T-cell (primary cell): ENCODE measurements around the gene CEP85L. TPM values are rescaled to one million over a fixed set of nuclear protein-coding genes. Genes with fewer than 3 reads are reported as not detected.

ENCODE experiments used
- ATAC-seq, 4 experiments: fragments of 200-7000 bp in 3 of 4; fragments of 150-1000 bp in 1 of 4; cut with Tn5 transposase; replicated peaks in 1 of 4; 1 replicate in 3 of 4; 2 replicates in 1 of 4; pipeline ENCODE4 v1.10.0; 2021; ENCODE audit warnings: moderate library complexity in 3 of 4, mild to moderate bottlenecking in 2 of 4, moderate number of reproducible peaks in 1 of 4
- CTCF ChIA-PET, 2 donors: fragments of 300-600 bp; sonication (Branson Sonifier 250); formaldehyde crosslinking; loops; one replicate each; lab custom pipeline; 2022; ENCODE audit warnings: antibody characterized with exemption in 2 of 2; lab: Charles Lee
- POLR2A ChIA-PET, 2 donors: fragments of 300-600 bp; sonication (Branson Sonifier 250); formaldehyde crosslinking; loops; one replicate each; lab custom pipeline; 2022; ENCODE audit warnings: antibody characterized with exemption in 2 of 2; lab: Charles Lee
- DNase-seq, 35 experiments: peaks; one replicate each; pipeline versions ENCODE4 v3.0.0 to v3.0.0-alpha.2; 2013 to 2023
- H3K27ac ChIP-seq: one replicate; pipeline ENCODE4 v1.5.1; 2013; ENCODE audit warnings: low read length
- H3K27me3 ChIP-seq, 2 experiments: replicated peaks in 1 of 2; 1 replicate in 1 of 2; 2 replicates in 1 of 2; pipeline versions ENCODE4 v1.6.1 to v1.7.0; 2013; ENCODE audit warnings: low read length in 1 of 2, mixed read lengths in 1 of 2; ENCODE audit not compliant: control insufficient read depth in 2 of 2, insufficient read depth in 2 of 2; ENCODE audit errors: extremely low read depth in 1 of 2
- H3K36me3 ChIP-seq, 2 donors: 1 replicate in 1 of 2; 2 replicates in 1 of 2; pipeline versions ENCODE4 v1.6.1 to v1.7.0; 2013; ENCODE audit warnings: low read length in 1 of 2; ENCODE audit not compliant: control insufficient read depth in 2 of 2, insufficient read depth in 1 of 2; ENCODE audit errors: extremely low read depth in 1 of 2
- H3K4me1 ChIP-seq, 2 experiments: 1 replicate in 1 of 2; 2 replicates in 1 of 2; pipeline versions ENCODE4 v1.6.1 to v1.7.0; 2013; ENCODE audit warnings: low read length in 2 of 2, mixed read lengths in 1 of 2; ENCODE audit not compliant: insufficient read depth in 2 of 2, control insufficient read depth in 1 of 2; ENCODE audit errors: extremely low read depth in 1 of 2
- H3K4me3 ChIP-seq, 2 donors: 1 replicate in 1 of 2; 2 replicates in 1 of 2; pipeline versions ENCODE4 v1.5.1 to v1.7.0; 2013; ENCODE audit warnings: mild to moderate bottlenecking in 2 of 2, low read length in 1 of 2, moderate library complexity in 1 of 2; ENCODE audit not compliant: control insufficient read depth in 1 of 2; ENCODE audit errors: extremely low read depth in 1 of 2
- H3K9me3 ChIP-seq: 2 replicates; pipeline ENCODE4 v1.7.0; 2013
- H3K27ac Mint-ChIP-seq, 2 donors: one replicate each; pipeline ENCODE4 v1.8.0; 2020 to 2021; ENCODE audit warnings: mild to moderate bottlenecking in 2 of 2, mixed read lengths in 2 of 2
- H3K27me3 Mint-ChIP-seq, 2 donors: one replicate each; pipeline ENCODE4 v1.8.0; 2021 to 2022; ENCODE audit warnings: mixed read lengths in 2 of 2
- H3K36me3 Mint-ChIP-seq: one replicate; pipeline ENCODE4 v1.8.0; 2021; ENCODE audit warnings: mixed read lengths
- H3K4me1 Mint-ChIP-seq, 3 donors: one replicate each; pipeline ENCODE4 v1.8.0; 2020 to 2022; ENCODE audit warnings: mixed read lengths in 3 of 3, mild to moderate bottlenecking in 1 of 3
- H3K4me3 Mint-ChIP-seq, 3 donors: one replicate each; pipeline ENCODE4 v1.8.0; 2020 to 2022; ENCODE audit warnings: mild to moderate bottlenecking in 3 of 3, mixed read lengths in 3 of 3, moderate library complexity in 3 of 3
- H3K9me3 Mint-ChIP-seq, 3 donors: one replicate each; pipeline ENCODE4 v1.8.0; 2020 to 2022; ENCODE audit warnings: mixed read lengths in 3 of 3
- WGBS: methylation state at CpG from one replicate; pipeline ENCODE4 v1.1.5; 2013; ENCODE audit warnings: missing lambda C conversion rate; ENCODE audit not compliant: insufficient coverage; 5-methylcytosine and 5-hydroxymethylcytosine counted together
- total RNA-seq, 35 experiments: library from RNA in 6 of 35; stranded (reverse) in 6 of 35; fragments of 120-200 nt in 1 of 35; gene quantifications; one replicate each; pipeline versions ENCODE4 v1.2.1 to v1.2.4 and lab custom pipeline; 2013 to 2026

CEP85L gene
- total RNA-seq, 5 donors from 2014 or later (not counting 1 experiment from before 2014, with no cell fraction given) = 49.7 to 101 (median 53.5) TPM

DNA sequence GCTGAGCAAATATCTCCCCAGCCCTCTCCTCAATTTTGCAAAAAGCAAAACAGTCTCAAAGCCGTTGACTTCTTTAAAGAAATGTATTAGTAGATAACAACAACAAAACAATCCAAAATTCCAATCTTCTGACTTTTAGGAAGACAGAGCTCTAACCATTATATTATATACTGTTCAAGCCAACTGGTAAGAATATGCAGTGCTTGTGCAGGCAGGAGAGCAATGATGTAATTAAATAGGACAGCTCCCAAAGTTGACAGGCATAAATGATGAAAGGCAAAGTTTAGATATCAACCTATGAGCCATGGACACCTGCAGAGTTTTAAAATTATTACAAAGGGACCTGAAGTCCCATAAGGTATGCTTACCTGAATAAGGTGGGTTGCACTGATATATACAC, 16.6 kb upstream of the CEP85L start:
- ATAC-seq (no peak), DNase-seq (no peak)
- peaks cover 8% of the 10 kb centered on the region for H3K36me3 Mint-ChIP-seq
- Histone ChIP-seq H3K27ac (no peak overlapping the region), H3K36me3 (peaks cover 4 to 7% of the 10 kb centered on the region in 2 donors), H3K4me3 (no peak overlapping the region), H3K4me1 (peaks cover 14 to 15% of the 10 kb centered on the region in 2 experiments), H3K9me3 (no peaks in the 10 kb centered on the region), H3K27me3 (no peaks in the 10 kb centered on the region)
- CTCF ChIA-PET = interaction anchor here in 1 of 2 donors (0.6 to 1.3 kb wide), 3 partner anchors 9 to 189 kb away, joined by 3 to 10 read pairs (median 5); no protein-coding TSS in a partner anchor
- H3K9me3 Mint-ChIP-seq = no peaks in the 10 kb centered on the region
- peak overlapping the region; percentile 93 to 95 for H3K27ac Mint-ChIP-seq
- no peaks in the 10 kb centered on the region for H3K27me3 Mint-ChIP-seq
- H3K4me3 Mint-ChIP-seq = no peak overlapping the region
- H3K4me1 Mint-ChIP-seq = peaks cover 84 to 86% (median 85%) of the 10 kb centered on the region in 3 donors
- no CpG with 5 or more reads among the region's 1 CpG for WGBS
- POLR2A ChIA-PET = interaction anchor here in 1 of 2 donors (0.9 kb wide), 1 partner anchor 40 kb away, joined by 3 read pairs; no protein-coding TSS in a partner anchor

DNA sequence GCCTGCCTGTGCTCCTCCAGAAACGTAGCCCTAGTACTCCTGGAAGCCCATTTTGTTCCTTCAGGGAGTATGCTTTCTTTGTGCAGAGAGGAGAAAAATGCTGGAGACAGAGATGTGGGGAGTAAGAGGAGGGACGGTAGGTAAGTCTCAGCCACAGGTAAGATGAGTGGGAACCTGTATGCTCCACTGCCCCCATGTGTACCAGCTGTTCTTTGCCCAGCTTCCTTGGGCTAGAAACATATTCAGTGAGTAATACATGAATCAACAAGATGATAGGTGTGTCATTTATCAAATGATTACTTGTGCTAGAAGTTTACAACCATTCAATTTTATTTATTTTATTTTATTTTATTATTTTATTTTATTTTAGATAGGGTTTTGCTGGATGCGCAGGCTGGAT, 13.6 kb upstream of the CEP85L start:
- peak; percentile 56 to 67 (median 62) for ATAC-seq
- H3K27ac Mint-ChIP-seq = peak overlapping the region; percentile 98 to 100
- DNase-seq = peak in 1 of 35 experiments; percentile 41
- peaks cover 15 to 21% of the 10 kb centered on the region in 2 experiments for H3K4me1 ChIP-seq
- H3K9me3 ChIP-seq = no peaks in the 10 kb centered on the region
- POLR2A ChIA-PET = no interaction called here
- H3K4me3 Mint-ChIP-seq = peak overlapping the region; percentile 71 to 90 (median 85)
- H3K4me1 Mint-ChIP-seq = peaks cover 74 to 81% (median 78%) of the 10 kb centered on the region in 3 donors
- peak overlapping the region in 1 of 2 donors; percentile 41 for H3K4me3 ChIP-seq
- peak overlapping the region; percentile 81 for H3K27ac ChIP-seq
- H3K27me3 ChIP-seq = no peaks in the 10 kb centered on the region
- no peaks in the 10 kb centered on the region for H3K9me3 Mint-ChIP-seq
- no CpG with 5 or more reads among the region's 3 CpGs for WGBS
- CTCF ChIA-PET = interaction anchor here in 1 of 2 donors (0.9 to 1.4 kb wide), 2 partner anchors 44 to 61 kb away, joined by 3 to 4 read pairs; no protein-coding TSS in a partner anchor
- peaks cover 7 to 14% of the 10 kb centered on the region in 2 donors for H3K36me3 ChIP-seq
- H3K36me3 Mint-ChIP-seq = peaks cover 11% of the 10 kb centered on the region
- no peaks in the 10 kb centered on the region for H3K27me3 Mint-ChIP-seq

DNA sequence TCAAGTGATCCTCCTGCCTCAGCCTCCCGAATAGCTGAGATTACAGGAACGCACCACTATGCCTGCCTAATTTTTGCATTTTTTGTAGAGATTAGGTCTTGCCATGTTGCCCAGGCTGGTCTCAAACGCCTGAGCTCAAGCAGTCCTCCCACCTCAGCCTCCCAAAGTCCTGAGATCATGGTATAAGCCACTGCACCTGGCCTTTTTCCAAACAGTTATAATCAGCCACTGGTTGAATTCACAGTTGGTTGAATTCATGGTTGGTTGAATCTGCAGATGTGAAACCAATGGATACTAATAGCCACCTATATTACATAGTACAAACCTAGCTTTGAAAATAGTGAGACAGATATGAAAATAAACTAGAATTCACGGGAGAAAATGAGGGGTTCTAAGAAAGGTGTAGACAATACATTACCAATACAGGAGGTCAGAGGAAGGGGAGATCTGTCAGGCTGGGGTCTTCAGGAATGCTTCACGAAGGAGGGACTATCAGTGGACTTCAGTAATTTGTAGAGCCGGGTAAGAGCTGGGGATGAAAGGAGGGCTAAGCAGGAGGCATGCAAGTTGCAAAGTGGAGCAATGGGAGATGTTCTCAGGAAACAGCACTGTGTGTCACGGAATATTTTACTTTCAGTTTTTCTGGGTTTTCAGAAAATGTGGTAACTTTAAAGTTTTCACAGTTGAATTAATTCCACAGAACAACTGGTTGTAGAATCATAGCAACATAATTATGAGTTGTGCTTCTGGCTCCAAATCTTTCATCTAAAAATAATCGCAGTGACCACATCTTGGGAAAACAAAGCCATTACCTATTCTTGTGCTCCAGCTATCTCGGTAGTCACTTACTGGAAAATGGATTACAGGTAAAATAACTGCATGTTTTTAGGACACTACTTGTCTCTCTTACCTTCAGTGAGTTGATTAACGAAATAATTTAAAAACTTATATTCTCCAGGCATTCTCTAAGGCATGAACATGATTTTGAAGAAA, 12.9 kb upstream of the CEP85L start:
- no peaks in the 10 kb centered on the region for H3K9me3 ChIP-seq
- no peaks in the 10 kb centered on the region for H3K27me3 Mint-ChIP-seq
- H3K36me3 ChIP-seq = peaks cover 7 to 14% of the 10 kb centered on the region in 2 donors
- peaks cover 74 to 81% (median 78%) of the 10 kb centered on the region in 3 donors for H3K4me1 Mint-ChIP-seq
- peak overlapping the region; percentile 71 to 90 (median 85) for H3K4me3 Mint-ChIP-seq
- peaks cover 11% of the 10 kb centered on the region for H3K36me3 Mint-ChIP-seq
- H3K4me3 ChIP-seq = peak overlapping the region in 1 of 2 donors; percentile 41
- peak overlapping the region; percentile 81 for H3K27ac ChIP-seq
- DNase-seq (peak in 1 of 35 experiments; percentile 26), ATAC-seq (peak in 2 of 4 experiments; percentile 11 to 28)
- H3K4me1 ChIP-seq = peaks cover 18 to 21% of the 10 kb centered on the region in 2 experiments
- H3K27ac Mint-ChIP-seq = peak overlapping the region; percentile 98 to 100
- H3K27me3 ChIP-seq = no peaks in the 10 kb centered on the region
- ChIA-PET POLR2A (interaction anchor here (0.6 kb wide), 2 partner anchors 12 to 670 kb away, joined by 4 read pairs; no protein-coding TSS in a partner anchor), CTCF (interaction anchor here (0.6 to 1.4 kb wide), 5 partner anchors 25 to 62 kb away, joined by 3 to 6 read pairs (median 4); no protein-coding TSS in a partner anchor)
- H3K9me3 Mint-ChIP-seq = no peaks in the 10 kb centered on the region
- 49% methylated on average over 3 of the region's 10 CpGs for WGBS

DNA sequence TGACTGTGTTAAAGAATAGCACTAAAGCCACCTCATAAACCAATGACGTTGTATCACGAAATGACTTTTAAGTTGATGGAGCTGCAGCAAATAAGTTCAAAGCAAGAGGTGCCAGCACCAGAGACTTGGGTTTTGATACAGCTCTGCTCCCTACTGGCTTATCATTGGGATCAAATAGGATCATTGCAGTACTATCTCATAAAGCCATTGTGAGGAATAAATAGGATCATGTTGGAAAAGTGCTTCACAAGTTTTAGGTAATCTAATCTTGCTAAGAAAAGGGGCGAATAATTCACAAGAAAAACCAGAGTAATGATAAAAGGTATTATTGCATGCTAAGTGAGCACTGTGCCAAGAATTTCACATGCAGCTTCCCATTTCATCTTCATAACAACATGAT, 10.4 kb upstream of the CEP85L start:
- peaks cover 11% of the 10 kb centered on the region for H3K36me3 Mint-ChIP-seq
- WGBS = no CpG with 5 or more reads among the region's 3 CpGs
- no peaks in the 10 kb centered on the region for H3K27me3 Mint-ChIP-seq
- peaks cover 26 to 29% of the 10 kb centered on the region in 2 experiments for H3K4me1 ChIP-seq
- peaks cover 7 to 14% of the 10 kb centered on the region in 2 donors for H3K36me3 ChIP-seq
- DNase-seq (no peak), ATAC-seq (no peak)
- ChIA-PET CTCF (interaction anchor here (0.5 to 1.2 kb wide), 2 partner anchors 10 to 64 kb away, joined by 3 read pairs; no protein-coding TSS in a partner anchor), POLR2A (no interaction called here)
- peaks cover 68 to 72% (median 68%) of the 10 kb centered on the region in 3 donors for H3K4me1 Mint-ChIP-seq
- no peaks in the 10 kb centered on the region for H3K27me3 ChIP-seq
- no peak overlapping the region for H3K4me3 Mint-ChIP-seq
- H3K9me3 ChIP-seq = no peaks in the 10 kb centered on the region
- no peak overlapping the region for H3K27ac ChIP-seq
- peak overlapping the region in 1 of 2 donors; percentile 26 for H3K27ac Mint-ChIP-seq
- no peak overlapping the region for H3K4me3 ChIP-seq
- H3K9me3 Mint-ChIP-seq = no peaks in the 10 kb centered on the region

DNA sequence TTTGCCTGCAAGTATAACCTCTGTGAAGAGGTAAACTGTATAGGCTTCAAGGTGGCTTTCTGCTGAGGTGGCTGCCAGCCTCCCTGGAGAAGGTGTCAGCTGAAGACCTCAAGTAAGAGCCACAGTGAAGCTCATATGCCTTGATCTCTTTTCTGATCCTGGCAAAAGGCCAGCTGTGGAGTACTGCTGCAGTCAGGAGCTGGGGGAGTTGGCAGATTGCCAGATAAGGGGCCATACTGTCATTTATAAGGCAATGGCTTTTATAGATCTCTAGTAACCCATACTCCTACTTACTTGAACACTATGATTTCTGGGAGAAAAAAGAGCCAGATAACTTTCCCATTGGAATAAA, 8.8 kb upstream of the CEP85L start:
- CTCF ChIA-PET = interaction anchor here (0.5 to 1.5 kb wide), 4 partner anchors 44 to 115 kb away, joined by 3 to 5 read pairs (median 4); no protein-coding TSS in a partner anchor
- Histone ChIP-seq H3K36me3 (peaks cover 2 to 14% of the 10 kb centered on the region in 2 donors), H3K4me1 (peaks cover 42% of the 10 kb centered on the region in 2 experiments), H3K27me3 (no peaks in the 10 kb centered on the region), H3K27ac (peak overlapping the region; percentile 46), H3K9me3 (no peaks in the 10 kb centered on the region), H3K4me3 (no peak overlapping the region)
- POLR2A ChIA-PET = interaction anchor here in 1 of 2 donors (0.6 to 0.7 kb wide), 4 partner anchors 8 to 49 kb away, joined by 3 to 5 read pairs (median 4); partner anchors contain the start of gene CEP85L
- peaks cover 11% of the 10 kb centered on the region for H3K36me3 Mint-ChIP-seq
- peaks cover 69 to 71% (median 69%) of the 10 kb centered on the region in 3 donors for H3K4me1 Mint-ChIP-seq
- peak overlapping the region; percentile 84 to 89 for H3K27ac Mint-ChIP-seq
- no peaks in the 10 kb centered on the region for H3K9me3 Mint-ChIP-seq
- DNase-seq = peak in 34 of 35 experiments; percentile 26 to 84 (median 58)
- no peaks in the 10 kb centered on the region for H3K27me3 Mint-ChIP-seq
- peak overlapping the region in 1 of 3 donors; percentile 54 for H3K4me3 Mint-ChIP-seq
- peak; percentile 54 to 74 (median 63) for ATAC-seq
